Loucy (cell line): Measurements from ENCODE around the gene BCL2L1.
A peak's percentile ranks its signal among the peaks of the same experiment; 100 is the strongest.

Experiments used
- H2AFZ ChIP-seq: fragments of 200-600 bp; sonication (generic); 2 replicates; pipeline ENCODE4 v1.6.0; 2016; ENCODE audit warnings: antibody characterized with exemption, mild to moderate bottlenecking, low read length, moderate library complexity
- H3F3A ChIP-seq: fragments of 200-600 bp; 2 replicates; pipeline ENCODE4 v1.6.0; 2016; ENCODE audit warnings: antibody characterized with exemption, low read depth, mild to moderate bottlenecking
- H3K27me3 ChIP-seq: fragments of 200-600 bp; sonication (generic); 2 replicates; pipeline ENCODE4 v1.6.1; 2014; ENCODE audit warnings: low read length, mild to moderate bottlenecking; ENCODE audit not compliant: insufficient read depth, poor library complexity, severe bottlenecking
- H3K36me3 ChIP-seq: fragments of 200-600 bp; sonication (generic); 2 replicates; pipeline ENCODE4 v1.6.1; 2016; ENCODE audit warnings: low read length; ENCODE audit not compliant: insufficient read depth
- H3K4me1 ChIP-seq: fragments of 200-600 bp; sonication (generic); 2 replicates; pipeline ENCODE4 v1.5.1; 2014; ENCODE audit warnings: low read length, mild to moderate bottlenecking; ENCODE audit not compliant: insufficient read depth, poor library complexity, severe bottlenecking
- H3K4me2 ChIP-seq: fragments of 200-600 bp; sonication (generic); 2 replicates; pipeline ENCODE4 v1.6.0; 2014; ENCODE audit warnings: antibody characterized with exemption, low read length, low read depth, mild to moderate bottlenecking; ENCODE audit not compliant: poor library complexity, severe bottlenecking
- H3K4me3 ChIP-seq: fragments of 200-600 bp; sonication (generic); 2 replicates; pipeline ENCODE4 v1.5.1; 2014; ENCODE audit warnings: low read length, mild to moderate bottlenecking, mixed read lengths; ENCODE audit not compliant: poor library complexity, severe bottlenecking
- H3K79me2 ChIP-seq: fragments of 200-600 bp; sonication (generic); 2 replicates; pipeline ENCODE4 v1.6.1; 2014; ENCODE audit warnings: low read length; ENCODE audit not compliant: insufficient read depth
- H3K9ac ChIP-seq: fragments of 200-600 bp; sonication (generic); 2 replicates; pipeline ENCODE4 v1.6.0; 2014; ENCODE audit warnings: mild to moderate bottlenecking, low read depth, low read length, moderate library complexity; ENCODE audit not compliant: poor library complexity, severe bottlenecking
- H3K9me2 ChIP-seq: fragments of 200-600 bp; sonication (generic); replicated peaks from 2 replicates; pipeline ENCODE4 v1.6.1; 2016; ENCODE audit warnings: low read depth, low read length, mixed read lengths
- H3K9me3 ChIP-seq: fragments of 200-600 bp; sonication (generic); 2 replicates; pipeline ENCODE4 v1.6.1; 2014; ENCODE audit warnings: mild to moderate bottlenecking, antibody characterized with exemption, low read length, low read depth; ENCODE audit not compliant: insufficient read depth
- H4K20me1 ChIP-seq: fragments of 200-600 bp; sonication (generic); 2 replicates; pipeline ENCODE4 v1.6.0; 2014; ENCODE audit warnings: antibody characterized with exemption, low read length, mild to moderate bottlenecking; ENCODE audit not compliant: insufficient read depth, poor library complexity, severe bottlenecking
- CTCF ChIP-seq: fragments of 200-600 bp; sonication (generic); conservative IDR thresholded peaks from 2 replicates; pipeline ENCODE4 v1.5.1; 2014; ENCODE audit warnings: mild to moderate bottlenecking, antibody characterized with exemption, low read length
- EZH2phosphoT487 ChIP-seq: fragments of 200-600 bp; IDR thresholded peaks from 2 replicates; pipeline ENCODE4 v1.6.1; 2018; ENCODE audit warnings: antibody characterized with exemption, mild to moderate bottlenecking, moderate library complexity, borderline replicate concordance

BCL2L1 gene

GRCh38 chr20:31716818-31717477 lies 5.7 kb downstream of the BCL2L1 start:
- H3K4me3 ChIP-seq: peak overlapping the region; percentile 62
- H3K27me3 ChIP-seq: no peaks in the 10 kb centered on the region
- H3K9me2 ChIP-seq: no peaks in the 10 kb centered on the region
- peaks cover 12% of the 10 kb centered on the region; the same call in 1 of the 2 replicates for H3K36me3 ChIP-seq
- TF ChIP-seq EZH2phosphoT487 (no peak), CTCF (no peak)
- H4K20me1 ChIP-seq: peaks cover 73% of the 10 kb centered on the region
- no peaks in the 10 kb centered on the region for H3K9me3 ChIP-seq
- no peaks in the 10 kb centered on the region for H3F3A ChIP-seq
- peaks cover 83% of the 10 kb centered on the region for H3K4me1 ChIP-seq
- no peak overlapping the region for H2AFZ ChIP-seq
- peak overlapping the region; percentile 59 for H3K9ac ChIP-seq
- H3K4me2 ChIP-seq: peak overlapping the region; percentile 98
- peaks cover 100% of the 10 kb centered on the region for H3K79me2 ChIP-seq

GRCh38 chr20:31716351-31716750 lies 6.3 kb downstream of the BCL2L1 start:
- Histone ChIP-seq H2AFZ (no peak overlapping the region), H3K9me3 (no peaks in the 10 kb centered on the region), H4K20me1 (peaks cover 78% of the 10 kb centered on the region), H3K4me3 (peak overlapping the region; percentile 62), H3F3A (no peaks in the 10 kb centered on the region), H3K4me2 (peak overlapping the region; percentile 98), H3K36me3 (peaks cover 14% of the 10 kb centered on the region; the same call in 1 of the 2 replicates), H3K4me1 (peaks cover 89% of the 10 kb centered on the region), H3K9me2 (no peaks in the 10 kb centered on the region), H3K79me2 (peaks cover 100% of the 10 kb centered on the region), H3K9ac (peak overlapping the region; percentile 59), H3K27me3 (no peaks in the 10 kb centered on the region)
- TF ChIP-seq CTCF (no peak), EZH2phosphoT487 (no peak)

- Histone ChIP-seq H3K27me3 (no peaks in the 10 kb centered on the region), H3K4me1 (peaks cover 89% of the 10 kb centered on the region), H3K4me3 (peak overlapping the region; percentile 62), H3F3A (no peaks in the 10 kb centered on the region), H4K20me1 (peaks cover 80% of the 10 kb centered on the region), H3K9me2 (no peaks in the 10 kb centered on the region), H2AFZ (no peak overlapping the region), H3K9ac (peak overlapping the region; percentile 59), H3K9me3 (no peaks in the 10 kb centered on the region), H3K79me2 (peaks cover 100% of the 10 kb centered on the region), H3K4me2 (peak overlapping the region; percentile 98), H3K36me3 (peaks cover 18% of the 10 kb centered on the region; the same call in 1 of the 2 replicates)
- TF ChIP-seq CTCF: no peak
- no peak for TF ChIP-seq EZH2phosphoT487
Observed at GRCh38 chr20:31715766-31716165, 6.9 kb downstream of the BCL2L1 start.
